Esophagus squamous epithelium (tissue), 4 donors: ENCODE measurements around the gene MTERF1.

ENCODE experiments used
- POLR2A ChIP-seq, 4 donors: fragments of 450-650 bp; IDR thresholded peaks; one replicate each; pipeline ENCODE4 v1.6.1; 2017; ENCODE audit warnings: antibody characterized with exemption in 4 of 4, mild to moderate bottlenecking in 4 of 4, moderate library complexity in 3 of 4
- TF ChIP-seq, protein P1 (sequence below), 6 experiments: fragments of 450-650 bp in 4 of 6; fragments of 200-600 bp in 2 of 6; sonication (generic) in 2 of 6; IDR thresholded peaks; one replicate each; pipeline ENCODE4 v1.5.1; 2016 to 2019; ENCODE audit warnings: antibody characterized with exemption in 6 of 6, mild to moderate bottlenecking in 4 of 6, moderate library complexity in 4 of 6

GRCh38 chr7:91865511-91865910 lies 15.0 kb downstream of the MTERF1 start:
- TF ChIP-seq, protein P1, sequence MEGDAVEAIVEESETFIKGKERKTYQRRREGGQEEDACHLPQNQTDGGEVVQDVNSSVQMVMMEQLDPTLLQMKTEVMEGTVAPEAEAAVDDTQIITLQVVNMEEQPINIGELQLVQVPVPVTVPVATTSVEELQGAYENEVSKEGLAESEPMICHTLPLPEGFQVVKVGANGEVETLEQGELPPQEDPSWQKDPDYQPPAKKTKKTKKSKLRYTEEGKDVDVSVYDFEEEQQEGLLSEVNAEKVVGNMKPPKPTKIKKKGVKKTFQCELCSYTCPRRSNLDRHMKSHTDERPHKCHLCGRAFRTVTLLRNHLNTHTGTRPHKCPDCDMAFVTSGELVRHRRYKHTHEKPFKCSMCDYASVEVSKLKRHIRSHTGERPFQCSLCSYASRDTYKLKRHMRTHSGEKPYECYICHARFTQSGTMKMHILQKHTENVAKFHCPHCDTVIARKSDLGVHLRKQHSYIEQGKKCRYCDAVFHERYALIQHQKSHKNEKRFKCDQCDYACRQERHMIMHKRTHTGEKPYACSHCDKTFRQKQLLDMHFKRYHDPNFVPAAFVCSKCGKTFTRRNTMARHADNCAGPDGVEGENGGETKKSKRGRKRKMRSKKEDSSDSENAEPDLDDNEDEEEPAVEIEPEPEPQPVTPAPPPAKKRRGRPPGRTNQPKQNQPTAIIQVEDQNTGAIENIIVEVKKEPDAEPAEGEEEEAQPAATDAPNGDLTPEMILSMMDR (IDR thresholded peaks at IDR 0.05), result no peak
- TF ChIP-seq POLR2A (IDR thresholded peaks at IDR 0.05), result no peak
